ENCODE results near the gene KNOP1. TPM values are rescaled to one million over a fixed set of nuclear protein-coding genes. Genes with fewer than 3 reads are reported as not detected.

Gene KNOP1
- polyA plus RNA-seq, 3 donors, result 1.5 to 2.8 (median 2.4) TPM

DNA sequence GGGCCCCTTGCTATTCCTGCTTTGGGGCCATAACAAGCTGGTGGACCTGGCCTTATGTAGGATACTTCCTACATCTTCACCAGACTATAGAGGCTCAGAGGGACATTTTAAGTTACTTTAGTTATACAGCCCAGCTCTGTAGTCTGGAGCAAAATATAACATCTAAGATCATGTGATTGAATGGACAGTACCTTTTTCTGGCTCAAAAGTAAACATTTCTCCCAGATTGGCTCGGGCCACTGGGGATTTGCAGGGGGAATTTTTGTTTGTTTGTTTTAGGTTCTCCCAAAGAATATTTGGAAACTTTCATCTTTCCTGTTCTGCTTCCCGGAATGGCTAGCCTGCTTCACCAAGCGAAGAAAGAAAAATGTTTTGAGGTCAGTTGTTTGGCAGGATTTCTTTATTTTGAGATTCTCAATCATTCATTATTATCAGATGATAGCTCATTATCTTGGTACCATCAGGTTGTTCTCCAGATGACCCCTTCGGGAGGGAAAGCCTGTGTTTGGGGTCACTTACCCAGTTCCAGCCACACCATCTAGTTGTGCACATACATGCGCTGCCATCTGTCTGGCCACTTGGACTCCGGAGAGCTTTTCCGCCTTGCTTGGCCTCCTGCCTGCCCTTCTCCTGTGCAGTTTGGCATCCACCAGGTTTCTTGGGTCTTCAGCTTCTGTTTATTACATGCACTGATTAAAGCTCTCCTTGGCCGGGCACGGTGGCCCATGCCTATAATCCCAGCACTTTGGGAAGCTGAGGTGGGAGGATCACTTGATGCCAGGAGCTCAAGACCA lies 17.2 kb upstream of the KNOP1 start:
- intact Hi-C loops (cut with micrococcal nuclease), result loop anchor here in 1 of 2 donors (5.0 kb wide), 1 partner anchor 38 kb away; no protein-coding TSS in a partner anchor
- Histone ChIP-seq H4K20me1 (ENCODE audit: insufficient read depth, low read length) (no peaks in the 10 kb centered on the region), H3K4me2 (replicated peaks; ENCODE audit: extremely low read depth, low read length, poor library complexity, severe bottlenecking) (no peak overlapping the region), H3K4me1 (ENCODE audit: control insufficient read depth in 1 of 2, insufficient read depth in 2 of 2, low read length in 2 of 2) (peaks cover 0 to 2% of the 10 kb centered on the region in 2 donors), H3K4me3 (replicated peaks in 1 of 3; ENCODE audit: low read depth in 2 of 3, low read length in 3 of 3) (no peak overlapping the region), H3K27me3 (ENCODE audit: control insufficient read depth in 2 of 2, insufficient read depth in 2 of 2, low read length in 2 of 2) (no peaks in the 10 kb centered on the region), H3K27ac (ENCODE audit: low read depth in 1 of 2, low read length in 2 of 2) (no peak overlapping the region), H2AFZ (ENCODE audit: insufficient read depth, low read depth, low read length, poor library complexity, severe bottlenecking) (no peak overlapping the region), H3K79me2 (ENCODE audit: insufficient read depth, low read length) (no peaks in the 10 kb centered on the region), H3K9me3 (replicated peaks in 1 of 2; ENCODE audit: control insufficient read depth in 1 of 2, insufficient read depth in 1 of 2, low read length in 2 of 2) (no peaks in the 10 kb centered on the region), H3K36me3 (replicated peaks in 1 of 2; ENCODE audit: control insufficient read depth in 1 of 2, insufficient read depth in 2 of 2, low read length in 2 of 2) (no peaks in the 10 kb centered on the region), H3K9ac (ENCODE audit: insufficient read depth, low read length, poor library complexity, severe bottlenecking) (no peak overlapping the region)
- Mint-ChIP-seq H3K36me3 (no peaks in the 10 kb centered on the region), H3K4me3 (no peak overlapping the region), H3K27me3 (ENCODE audit: low read depth in 3 of 3) (no peaks in the 10 kb centered on the region), H3K9me3 (no peaks in the 10 kb centered on the region), H3K27ac (no peak overlapping the region), H3K4me1 (peaks cover 8% of the 10 kb centered on the region)
- 96% methylated on average over 4 of the region's 9 CpGs for WGBS (ENCODE audit: insufficient coverage)
- DNase-seq, result no peak
- TF ChIP-seq, protein P1, sequence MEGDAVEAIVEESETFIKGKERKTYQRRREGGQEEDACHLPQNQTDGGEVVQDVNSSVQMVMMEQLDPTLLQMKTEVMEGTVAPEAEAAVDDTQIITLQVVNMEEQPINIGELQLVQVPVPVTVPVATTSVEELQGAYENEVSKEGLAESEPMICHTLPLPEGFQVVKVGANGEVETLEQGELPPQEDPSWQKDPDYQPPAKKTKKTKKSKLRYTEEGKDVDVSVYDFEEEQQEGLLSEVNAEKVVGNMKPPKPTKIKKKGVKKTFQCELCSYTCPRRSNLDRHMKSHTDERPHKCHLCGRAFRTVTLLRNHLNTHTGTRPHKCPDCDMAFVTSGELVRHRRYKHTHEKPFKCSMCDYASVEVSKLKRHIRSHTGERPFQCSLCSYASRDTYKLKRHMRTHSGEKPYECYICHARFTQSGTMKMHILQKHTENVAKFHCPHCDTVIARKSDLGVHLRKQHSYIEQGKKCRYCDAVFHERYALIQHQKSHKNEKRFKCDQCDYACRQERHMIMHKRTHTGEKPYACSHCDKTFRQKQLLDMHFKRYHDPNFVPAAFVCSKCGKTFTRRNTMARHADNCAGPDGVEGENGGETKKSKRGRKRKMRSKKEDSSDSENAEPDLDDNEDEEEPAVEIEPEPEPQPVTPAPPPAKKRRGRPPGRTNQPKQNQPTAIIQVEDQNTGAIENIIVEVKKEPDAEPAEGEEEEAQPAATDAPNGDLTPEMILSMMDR (IDR thresholded peaks at IDR 0.05), result no peak

DNA sequence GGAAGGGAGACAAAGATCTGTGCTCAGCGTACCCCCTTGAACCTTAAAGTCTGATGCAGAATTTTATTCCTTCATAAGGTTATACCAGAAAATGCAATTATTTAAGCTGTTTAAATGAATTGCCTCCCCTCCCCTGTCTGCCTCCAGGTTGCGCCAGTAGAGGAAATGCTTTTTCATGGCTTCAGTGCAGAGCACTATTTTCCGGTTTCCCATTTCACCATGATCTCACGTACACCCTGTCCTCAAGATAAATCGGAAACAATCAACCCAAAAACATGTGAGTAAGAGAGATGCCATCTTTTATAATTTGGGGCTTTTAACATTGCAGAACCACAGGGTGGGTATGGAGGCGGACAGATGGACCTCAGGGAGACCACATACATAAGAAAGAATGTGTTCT lies 15.5 kb upstream of the KNOP1 start:
- no peak overlapping the region for H2AFZ ChIP-seq (ENCODE audit: insufficient read depth, low read depth, low read length, poor library complexity, severe bottlenecking)
- Mint-ChIP-seq H3K27me3 (ENCODE audit: low read depth in 3 of 3) (peaks cover 0 to 4% (median 0%) of the 10 kb centered on the region in 3 donors), H3K9me3 (peaks cover 0 to 2% (median 0%) of the 10 kb centered on the region in 7 donors), H3K27ac (no peak overlapping the region), H3K36me3 (no peaks in the 10 kb centered on the region), H3K4me3 (no peak overlapping the region), H3K4me1 (peaks cover 8% of the 10 kb centered on the region)
- WGBS (ENCODE audit: insufficient coverage), result no CpG with 5 or more reads among the region's 6 CpGs
- H3K4me2 ChIP-seq (replicated peaks; ENCODE audit: extremely low read depth, low read length, poor library complexity, severe bottlenecking), result no peak overlapping the region
- no peak overlapping the region for H3K27ac ChIP-seq (ENCODE audit: low read depth in 1 of 2, low read length in 2 of 2)
- intact Hi-C loops (cut with micrococcal nuclease), result no loop called here
- H3K4me3 ChIP-seq (replicated peaks in 1 of 3; ENCODE audit: low read depth in 2 of 3, low read length in 3 of 3), result no peak overlapping the region
- no peaks in the 10 kb centered on the region for H3K27me3 ChIP-seq (ENCODE audit: control insufficient read depth in 2 of 2, insufficient read depth in 2 of 2, low read length in 2 of 2)
- TF ChIP-seq, protein P1 (IDR thresholded peaks at IDR 0.05), result no peak
- H3K9me3 ChIP-seq (replicated peaks in 1 of 2; ENCODE audit: control insufficient read depth in 1 of 2, insufficient read depth in 1 of 2, low read length in 2 of 2), result no peaks in the 10 kb centered on the region
- H3K36me3 ChIP-seq (replicated peaks in 1 of 2; ENCODE audit: control insufficient read depth in 1 of 2, insufficient read depth in 2 of 2, low read length in 2 of 2), result no peaks in the 10 kb centered on the region
- no peaks in the 10 kb centered on the region for H4K20me1 ChIP-seq (ENCODE audit: insufficient read depth, low read length)
- H3K79me2 ChIP-seq (ENCODE audit: insufficient read depth, low read length), result no peaks in the 10 kb centered on the region
- H3K9ac ChIP-seq (ENCODE audit: insufficient read depth, low read length, poor library complexity, severe bottlenecking), result no peak overlapping the region
- H3K4me1 ChIP-seq (ENCODE audit: control insufficient read depth in 1 of 2, insufficient read depth in 2 of 2, low read length in 2 of 2), result peaks cover 0 to 2% of the 10 kb centered on the region in 2 donors
- no peak for DNase-seq
